WI38 (cell line): ENCODE results near the gene MIPOL1.
"Not testable (repeated sequence)": the region's sequence is repeated elsewhere in the genome, so short reads cannot be mapped to it uniquely, and the experiment has no call there.

ENCODE experiments used
- H3K4me3 ChIP-seq: 2 replicates; pipeline ENCODE4 v1.5.1; 2011; ENCODE audit warnings: low read depth, mild to moderate bottlenecking, control low read depth, low read length
- CTCF ChIP-seq: IDR thresholded peaks from 2 replicates; pipeline ENCODE4 v1.5.1; 2012; ENCODE audit warnings: low read depth, mild to moderate bottlenecking, control low read depth, low read length

MIPOL1 gene

GRCh38 chr14:37275963-37276362 is 78.2 kb downstream of the MIPOL1 start:
- H3K4me3 ChIP-seq: no peak overlapping the region
- no peak for TF ChIP-seq CTCF

DNA sequence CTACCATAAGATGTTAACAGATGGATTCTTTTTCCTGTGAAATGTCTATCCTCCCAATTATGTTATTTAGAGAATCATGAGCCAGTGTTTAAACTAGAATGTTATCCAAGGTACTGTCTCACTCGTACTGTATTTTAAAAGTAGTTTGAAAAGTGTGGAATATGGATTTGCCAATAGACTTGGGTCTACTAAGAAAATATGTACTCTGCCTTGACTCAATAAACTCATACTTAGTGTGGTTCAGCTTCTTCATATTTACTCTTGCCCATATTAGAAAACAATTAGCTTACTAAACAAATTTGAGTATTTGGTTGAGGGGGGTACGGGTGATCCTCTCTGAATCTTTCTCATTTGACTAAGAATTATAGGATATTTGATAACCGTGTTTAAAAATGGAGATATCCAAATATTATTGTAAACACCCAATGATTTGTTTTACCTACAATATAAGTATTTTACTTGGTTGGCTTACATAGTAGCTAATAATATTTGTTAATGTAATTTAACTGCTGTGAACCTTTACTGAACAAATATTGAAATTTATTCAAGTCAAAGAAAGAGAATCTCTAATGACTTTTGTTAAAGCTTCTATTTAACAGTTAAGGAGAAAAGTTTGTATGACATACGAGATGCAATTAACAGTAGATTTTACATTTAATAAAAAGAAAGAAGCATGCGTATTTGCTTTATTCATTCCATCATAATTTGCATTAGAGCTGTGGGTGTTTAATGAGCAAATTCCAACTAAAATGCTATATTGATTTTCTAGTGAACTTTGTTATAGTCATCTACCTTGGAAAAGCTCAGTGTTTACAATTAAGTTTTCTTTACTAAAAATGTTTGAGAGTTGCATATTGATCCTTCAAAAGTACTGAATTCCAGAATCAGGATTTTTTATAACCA is 81.2 kb downstream of the MIPOL1 start:
- no peak for TF ChIP-seq CTCF
- H3K4me3 ChIP-seq: no peak overlapping the region

- H3K4me3 ChIP-seq: no peak overlapping the region
- TF ChIP-seq CTCF: no peak
Observed at GRCh38 chr14:37279818-37280217, 82.1 kb downstream of the MIPOL1 start.

- TF ChIP-seq CTCF: no peak
- no peak overlapping the region for H3K4me3 ChIP-seq
Observed at GRCh38 chr14:37284760-37285159, 87.0 kb downstream of the MIPOL1 start.

DNA sequence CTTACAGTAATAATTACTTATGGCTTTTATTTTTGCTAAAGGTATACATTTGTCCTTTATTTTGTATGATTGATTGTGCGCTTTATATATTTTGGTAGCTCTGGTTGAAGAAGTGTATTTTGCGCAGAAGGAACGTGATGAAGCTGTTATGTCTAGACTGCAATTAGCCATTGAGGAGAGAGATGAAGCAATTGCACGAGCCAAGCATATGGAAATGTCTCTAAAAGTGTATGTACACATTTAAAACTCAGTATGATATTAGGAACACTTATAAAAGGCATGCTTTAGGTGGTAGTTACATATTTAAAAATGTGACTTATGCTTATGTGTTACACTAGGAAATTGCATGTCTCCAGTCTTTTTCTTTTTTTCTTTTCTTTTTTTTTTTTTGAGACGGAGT is 87.5 kb downstream of the MIPOL1 start:
- no peak for TF ChIP-seq CTCF
- no peak overlapping the region for H3K4me3 ChIP-seq

DNA sequence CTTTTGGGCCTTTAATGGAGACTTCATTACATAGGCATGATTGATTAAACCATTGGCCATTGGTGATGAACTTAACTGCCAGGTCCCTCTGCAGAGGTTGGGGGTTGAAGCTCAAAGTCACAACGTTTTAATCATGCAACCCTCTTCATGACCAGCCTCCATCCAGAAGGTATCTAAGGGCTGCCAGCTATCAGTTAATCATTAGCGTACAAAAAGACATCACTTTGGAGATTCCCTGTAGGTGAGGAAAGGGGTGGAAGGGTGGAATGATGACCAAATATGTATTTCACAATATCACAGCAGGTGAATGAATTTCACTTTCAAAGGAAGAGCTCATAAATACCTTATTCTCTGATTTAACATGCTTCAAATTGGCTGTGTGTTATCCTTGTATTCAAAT is 92.0 kb downstream of the MIPOL1 start:
- no peak for TF ChIP-seq CTCF
- no peak overlapping the region for H3K4me3 ChIP-seq

DNA sequence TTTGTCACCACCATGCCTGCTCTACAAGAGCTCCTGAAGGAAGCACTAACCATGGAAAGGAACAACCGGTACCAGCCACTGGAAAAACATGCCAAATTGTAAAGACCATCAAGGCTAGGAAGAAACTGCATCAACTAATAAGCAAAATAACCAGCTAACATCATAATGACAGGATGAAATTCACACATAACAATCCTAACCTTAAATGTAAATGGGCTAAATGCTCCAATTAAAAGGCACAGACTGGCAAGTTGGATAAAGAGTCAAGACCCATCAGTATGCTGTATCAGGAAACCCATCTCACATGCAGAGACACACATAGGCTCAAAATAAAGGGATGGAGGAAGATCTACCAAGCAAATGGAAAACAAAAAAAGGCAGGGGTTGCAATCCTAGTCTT is 97.5 kb downstream of the MIPOL1 start:
- H3K4me3 ChIP-seq: not testable (repeated sequence)

GRCh38 chr14:37311252-37311651 is 113.5 kb downstream of the MIPOL1 start:
- TF ChIP-seq CTCF: no peak
- H3K4me3 ChIP-seq: no peak overlapping the region
